NOMO-1 (cell line): ENCODE results near the gene RAB10.
"Not testable (repeated sequence)": the region's sequence is repeated elsewhere in the genome, so short reads cannot be mapped to it uniquely, and the experiment has no call there.

Experiments used
- DNase-seq, 2 experiments: peaks; one replicate each; lab custom pipeline; 2025; ENCODE audit not compliant: unreplicated experiment in 2 of 2; lab: John Stamatoyannopoulos, UW

RAB10 gene

GRCh38 chr2:26144953-26145680 is 111.2 kb downstream of the RAB10 start:
- peak; percentile 30 to 65 for DNase-seq

GRCh38 chr2:26148501-26148900 is 114.6 kb downstream of the RAB10 start:
- DNase-seq, result no peak

- no peak for DNase-seq
Measured at GRCh38 chr2:26150243-26150642, 116.4 kb downstream of the RAB10 start.

- DNase-seq, result no peak
Measured at GRCh38 chr2:26157580-26157979, 123.7 kb downstream of the RAB10 start.

- no peak for DNase-seq
Measured at GRCh38 chr2:26161926-26162325, 128.0 kb downstream of the RAB10 start.

- no peak for DNase-seq
Measured at GRCh38 chr2:26162963-26163362, 129.1 kb downstream of the RAB10 start.

- DNase-seq, result no peak
Measured at GRCh38 chr2:26164231-26164630, 130.3 kb downstream of the RAB10 start.

GRCh38 chr2:26164641-26165211 is 130.8 kb downstream of the RAB10 start:
- DNase-seq, result no peak

GRCh38 chr2:26165403-26165802 is 131.5 kb downstream of the RAB10 start:
- DNase-seq, result no peak

GRCh38 chr2:26166541-26166940 is 132.7 kb downstream of the RAB10 start:
- not testable (repeated sequence) for DNase-seq

GRCh38 chr2:26168785-26169184 is 134.9 kb downstream of the RAB10 start:
- DNase-seq, result no peak

GRCh38 chr2:26169226-26169625 is 135.3 kb downstream of the RAB10 start:
- no peak for DNase-seq

- DNase-seq, result no peak
Measured at GRCh38 chr2:26169681-26170414, 136.0 kb downstream of the RAB10 start.

- no peak for DNase-seq
Measured at GRCh38 chr2:26170795-26171194, 136.9 kb downstream of the RAB10 start.

- no peak for DNase-seq
Measured at GRCh38 chr2:26172189-26172870, 138.4 kb downstream of the RAB10 start.

- no peak for DNase-seq
Measured at GRCh38 chr2:26172871-26173775, 139.2 kb downstream of the RAB10 start, which contains the start of gene GAREM2. Gene GAREM2, plus strand, starts transcription at chr2:26173088. Its CDS starts 133 bp downstream, at chr2:26173221.

- DNase-seq, result no peak
Measured at GRCh38 chr2:26173776-26174482, 140.0 kb downstream of the RAB10 start.

- no peak for DNase-seq
Measured at GRCh38 chr2:26174691-26175465, 141.0 kb downstream of the RAB10 start.
